IPS-NIHi7 (cell line): ENCODE results near the gene HMGCL.
"Not testable (repeated sequence)": the region's sequence is repeated elsewhere in the genome, so short reads cannot be mapped to it uniquely, and the experiment has no call there.

ENCODE experiments used
- DNase-seq: peaks from one replicate; pipeline ENCODE4 v3.0.0; 2012; ENCODE audit warnings: mixed read lengths; ENCODE audit errors: extremely low spot score

HMGCL gene

GRCh38 chr1:23825076-23825761 is at the start of gene HMGCL:
Gene HMGCL, minus strand, starts transcription at chr1:23825429. Its CDS starts 14 bp downstream, at chr1:23825415.
- DNase-seq = peak; percentile 97

GRCh38 chr1:23872421-23872820 is 47.2 kb upstream of the HMGCL start:
- no peak for DNase-seq

GRCh38 chr1:23869051-23869450 is 43.8 kb upstream of the HMGCL start:
- DNase-seq = no peak

GRCh38 chr1:23868557-23869016 is 43.4 kb upstream of the HMGCL start:
- DNase-seq = no peak

GRCh38 chr1:23867895-23868556 is 42.8 kb upstream of the HMGCL start, which contains the start of gene FUCA1:
Gene FUCA1, minus strand, starts transcription at chr1:23868290. Its CDS starts 4 bp downstream, at chr1:23868286.
- DNase-seq = peak; percentile 100

GRCh38 chr1:23867542-23867894 is 42.3 kb upstream of the HMGCL start:
- DNase-seq = peak; percentile 39

- no peak for DNase-seq
Measured at GRCh38 chr1:23865543-23865930, 40.3 kb upstream of the HMGCL start.

- no peak for DNase-seq
Measured at GRCh38 chr1:23864801-23865542, 39.7 kb upstream of the HMGCL start.

- no peak for DNase-seq
Measured at GRCh38 chr1:23862640-23863039, 37.4 kb upstream of the HMGCL start.

GRCh38 chr1:23854568-23854967 is 29.3 kb upstream of the HMGCL start:
- DNase-seq = no peak

GRCh38 chr1:23853124-23853523 is 27.9 kb upstream of the HMGCL start:
- not testable (repeated sequence) for DNase-seq

GRCh38 chr1:23851406-23851805 is 26.2 kb upstream of the HMGCL start:
- not testable (repeated sequence) for DNase-seq

- no peak for DNase-seq
Measured at GRCh38 chr1:23848673-23849616, 23.7 kb upstream of the HMGCL start.

- DNase-seq = not testable (repeated sequence)
Measured at GRCh38 chr1:23847482-23848095, 22.4 kb upstream of the HMGCL start.

- no peak for DNase-seq
Measured at GRCh38 chr1:23845163-23845562, 19.9 kb upstream of the HMGCL start.

- DNase-seq = no peak
Measured at GRCh38 chr1:23843644-23844043, 18.4 kb upstream of the HMGCL start.

GRCh38 chr1:23838401-23838866 is 13.2 kb upstream of the HMGCL start:
- DNase-seq = peak; percentile 77

- DNase-seq = no peak
Measured at GRCh38 chr1:23837908-23838307, 12.7 kb upstream of the HMGCL start.

- no peak for DNase-seq
Measured at GRCh38 chr1:23836037-23836436, 10.8 kb upstream of the HMGCL start.

GRCh38 chr1:23834156-23834555 is 8.9 kb upstream of the HMGCL start:
- not testable (repeated sequence) for DNase-seq

- DNase-seq = no peak
Measured at GRCh38 chr1:23827717-23828116, 2.5 kb upstream of the HMGCL start.
